Type B pancreatic cell (in vitro differentiated cells): ENCODE results near the gene ADGRG7. TPM values are rescaled to one million over a fixed set of nuclear protein-coding genes. Genes with fewer than 3 reads are reported as not detected.

Source experiments
- DNase-seq: peaks from one replicate; pipeline ENCODE4 v3.0.0; 2021; ENCODE audit warnings: mixed read lengths; ENCODE audit not compliant: unreplicated experiment; ENCODE audit errors: extremely low spot score
- H3K27ac Mint-ChIP-seq: 2 replicates; pipeline ENCODE4 v1.8.0; 2021; ENCODE audit warnings: mild to moderate bottlenecking, mixed read lengths
- H3K27me3 Mint-ChIP-seq: 2 replicates; pipeline ENCODE4 v1.8.0; 2021; ENCODE audit warnings: mixed read lengths
- H3K36me3 Mint-ChIP-seq: 2 replicates; pipeline ENCODE4 v1.8.0; 2021; ENCODE audit warnings: mixed read lengths
- H3K4me1 Mint-ChIP-seq: one replicate; pipeline ENCODE4 v1.8.0; 2021; ENCODE audit warnings: mixed read lengths; ENCODE audit not compliant: unreplicated experiment
- H3K4me3 Mint-ChIP-seq: 2 replicates; pipeline ENCODE4 v1.8.0; 2021; ENCODE audit warnings: mild to moderate bottlenecking, mixed read lengths
- H3K9me3 Mint-ChIP-seq: 2 replicates; pipeline ENCODE4 v1.8.0; 2021; ENCODE audit warnings: mixed read lengths
- CTCF ChIP-seq: fragments of 200-600 bp; sonication (generic); conservative IDR thresholded peaks from 2 replicates; pipeline ENCODE4 v1.5.0; 2021; ENCODE audit warnings: antibody characterized with exemption, mild to moderate bottlenecking
- total RNA-seq: library from RNA; stranded (reverse); gene quantifications from 2 replicates; pipeline ENCODE4 v1.2.1, GENCODE V29; 2021; ENCODE audit warnings: low replicate concordance

The ADGRG7 gene
- total RNA-seq, 1 donor from 2014 or later = 2.8 TPM

GRCh38 chr3:100635273-100635701 lies 25.9 kb downstream of the ADGRG7 start:
- Mint-ChIP-seq H3K27me3 (no peaks in the 10 kb centered on the region), H3K27ac (peak overlapping the region; percentile 39), H3K9me3 (no peaks in the 10 kb centered on the region), H3K4me1 (no peaks in the 10 kb centered on the region), H3K4me3 (peak overlapping the region; percentile 34), H3K36me3 (no peaks in the 10 kb centered on the region)
- TF ChIP-seq CTCF = no peak
- DNase-seq = no peak

- Mint-ChIP-seq H3K4me1 (peaks cover 10% of the 10 kb centered on the region), H3K27me3 (no peaks in the 10 kb centered on the region), H3K36me3 (no peaks in the 10 kb centered on the region), H3K27ac (no peak overlapping the region), H3K9me3 (no peaks in the 10 kb centered on the region), H3K4me3 (no peak overlapping the region)
- DNase-seq = no peak
- no peak for TF ChIP-seq CTCF
Measured at GRCh38 chr3:100637197-100637631, 27.8 kb downstream of the ADGRG7 start.

DNA sequence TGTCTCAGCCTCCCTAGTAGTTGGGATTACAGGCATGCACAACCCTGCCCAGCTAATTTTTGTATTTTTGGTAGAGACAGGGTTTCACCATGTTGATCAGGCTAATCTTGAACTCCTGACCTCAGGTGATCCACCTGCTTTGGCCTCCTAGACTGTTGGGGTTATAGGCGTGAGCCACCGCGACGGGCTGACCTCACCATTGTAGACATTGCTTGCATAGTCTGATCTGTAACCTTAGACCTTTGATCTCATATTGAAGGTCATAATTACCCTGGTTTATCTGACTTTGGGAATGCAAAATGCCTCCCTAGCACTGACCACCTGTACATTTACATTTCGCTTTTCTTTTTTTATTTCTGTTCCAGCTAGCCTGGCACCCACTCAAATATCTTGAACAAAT lies 31.2 kb downstream of the ADGRG7 start:
- no peak for TF ChIP-seq CTCF
- Mint-ChIP-seq H3K27me3 (no peaks in the 10 kb centered on the region), H3K36me3 (no peaks in the 10 kb centered on the region), H3K27ac (no peak overlapping the region), H3K9me3 (no peaks in the 10 kb centered on the region), H3K4me1 (peaks cover 11% of the 10 kb centered on the region), H3K4me3 (no peak overlapping the region)
- no peak for DNase-seq

DNA sequence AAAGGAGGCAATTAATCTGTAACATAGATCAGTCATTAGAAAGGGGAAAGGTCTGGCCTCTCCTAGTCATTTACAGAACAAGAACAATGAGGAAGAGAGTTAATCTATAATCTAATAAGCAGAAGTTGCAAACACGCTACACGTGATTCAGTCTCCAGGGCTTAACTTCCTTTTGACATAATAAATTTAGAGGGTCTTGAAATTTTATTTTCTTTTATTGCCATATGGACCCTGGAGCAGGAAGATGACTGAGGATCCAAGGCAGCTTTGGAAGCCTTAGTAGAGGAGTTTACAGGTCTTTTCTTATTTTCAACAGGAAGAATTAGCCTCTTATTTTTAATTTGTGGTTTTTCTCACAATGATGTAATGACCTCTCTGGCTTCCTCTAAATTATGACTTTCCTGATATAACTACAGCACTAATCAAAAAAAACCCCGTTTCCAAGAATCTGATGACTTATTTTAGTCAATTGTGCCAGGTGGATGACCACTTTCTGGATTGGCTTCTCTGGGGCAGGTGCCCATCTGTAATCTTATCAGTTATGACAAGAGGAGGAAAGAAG lies 32.2 kb downstream of the ADGRG7 start:
- Mint-ChIP-seq H3K4me1 (peaks cover 11% of the 10 kb centered on the region), H3K27ac (peak overlapping the region; percentile 41), H3K4me3 (no peak overlapping the region), H3K9me3 (no peaks in the 10 kb centered on the region), H3K27me3 (no peaks in the 10 kb centered on the region), H3K36me3 (no peaks in the 10 kb centered on the region)
- DNase-seq = no peak
- no peak for TF ChIP-seq CTCF

DNA sequence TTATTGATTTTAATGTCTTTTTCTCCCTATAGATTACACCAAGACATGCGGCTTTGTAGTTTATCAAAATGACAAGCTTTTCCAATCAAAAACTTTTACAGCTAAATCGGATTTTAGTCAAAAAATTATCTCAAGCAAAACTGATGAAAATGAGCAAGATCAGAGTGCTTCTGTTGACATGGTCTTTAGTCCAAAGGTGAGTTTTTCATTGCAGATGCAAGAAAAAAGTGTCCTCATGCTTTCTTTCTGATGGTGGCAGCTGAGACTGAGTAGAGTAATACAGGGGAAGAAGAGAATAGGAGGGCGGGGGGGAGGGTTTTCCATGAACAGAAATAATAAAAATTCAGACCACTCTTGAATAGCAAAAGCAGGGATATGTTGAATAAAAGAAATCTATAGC lies 36.5 kb downstream of the ADGRG7 start:
- no peaks in the 10 kb centered on the region for H3K36me3 Mint-ChIP-seq
- H3K4me1 Mint-ChIP-seq = peaks cover 15% of the 10 kb centered on the region
- H3K27me3 Mint-ChIP-seq = no peaks in the 10 kb centered on the region
- TF ChIP-seq CTCF = no peak
- no peaks in the 10 kb centered on the region for H3K9me3 Mint-ChIP-seq
- H3K4me3 Mint-ChIP-seq = no peak overlapping the region
- H3K27ac Mint-ChIP-seq = no peak overlapping the region
- no peak for DNase-seq

DNA sequence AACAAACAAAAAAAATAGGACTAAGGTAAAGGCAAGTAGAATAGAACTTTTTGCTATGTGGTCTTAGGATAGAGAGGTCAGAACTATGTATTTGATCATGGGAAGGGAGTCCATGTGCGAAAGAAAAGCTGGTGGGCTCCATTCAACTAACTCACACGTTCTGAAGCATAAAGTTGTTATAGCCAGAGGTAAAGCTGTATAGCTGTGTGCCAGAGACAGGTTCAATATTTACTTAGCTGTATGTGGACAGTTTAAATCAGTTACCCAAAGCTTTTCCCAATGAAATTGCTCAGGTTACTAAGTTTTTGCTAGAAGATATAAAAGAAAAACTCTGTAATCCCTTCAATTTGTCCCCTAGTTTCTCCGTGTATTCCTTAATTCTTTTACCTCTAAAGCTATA lies 37.8 kb downstream of the ADGRG7 start:
- Mint-ChIP-seq H3K36me3 (no peaks in the 10 kb centered on the region), H3K4me3 (no peak overlapping the region), H3K4me1 (peaks cover 11% of the 10 kb centered on the region), H3K27ac (no peak overlapping the region), H3K9me3 (no peaks in the 10 kb centered on the region), H3K27me3 (no peaks in the 10 kb centered on the region)
- no peak for DNase-seq
- no peak for TF ChIP-seq CTCF
